GM18508 (cell line): ENCODE results near the gene RSRC1.
"Not testable (repeated sequence)": the region's sequence is repeated elsewhere in the genome, so short reads cannot be mapped to it uniquely, and the experiment has no call there.

Source experiments
- ATAC-seq: cut with Tn5 transposase; IDR thresholded peaks from one replicate; pipeline ENCODE4 v1.9.1; 2021; ENCODE audit warnings: moderate number of reproducible peaks; ENCODE audit not compliant: insufficient read depth, unreplicated experiment

Gene RSRC1

DNA sequence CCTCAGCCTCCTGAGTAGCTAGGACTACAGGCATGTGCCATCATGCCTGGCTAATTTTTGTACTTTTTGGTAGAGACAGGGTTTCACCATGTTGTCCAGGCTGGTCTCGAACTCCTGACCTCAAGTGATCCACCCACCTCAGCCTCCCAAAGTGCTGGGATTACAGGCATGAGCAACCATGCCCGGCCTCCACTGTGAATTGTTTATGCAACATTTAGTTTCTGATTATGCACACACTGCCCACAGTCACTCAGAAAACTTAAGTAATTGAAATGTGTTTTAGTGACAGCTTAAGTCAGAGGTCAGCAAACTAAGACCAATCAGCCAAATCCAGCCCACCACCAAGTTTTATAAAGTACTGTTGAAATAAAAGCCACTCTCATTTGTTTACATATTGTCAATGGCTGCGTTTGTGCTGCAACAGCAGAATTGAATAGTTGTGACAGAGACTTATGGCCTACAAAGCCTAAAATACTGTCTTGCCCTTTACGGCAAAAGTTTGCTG, 385.6 kb downstream of the RSRC1 start:
- ATAC-seq: not testable (repeated sequence)

DNA sequence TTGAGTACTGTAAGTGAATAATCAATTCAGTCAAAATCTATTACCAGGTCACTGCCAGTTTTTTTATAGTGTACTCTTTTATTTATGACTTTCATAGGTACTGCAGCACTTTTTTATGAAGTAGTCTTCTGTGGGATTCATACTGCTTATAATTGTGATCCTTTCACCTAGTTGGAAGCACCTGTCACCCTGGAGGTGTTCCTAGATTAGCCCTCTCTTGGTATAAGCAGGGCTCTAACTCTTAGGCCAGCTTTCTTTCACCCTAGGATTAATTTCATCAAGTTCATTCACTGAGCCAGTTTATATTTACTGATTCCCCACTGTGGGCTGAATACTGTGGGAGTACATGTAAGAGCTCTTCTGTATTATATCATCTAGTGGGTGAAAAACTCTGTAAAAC, 395.2 kb downstream of the RSRC1 start:
- no peak for ATAC-seq

DNA sequence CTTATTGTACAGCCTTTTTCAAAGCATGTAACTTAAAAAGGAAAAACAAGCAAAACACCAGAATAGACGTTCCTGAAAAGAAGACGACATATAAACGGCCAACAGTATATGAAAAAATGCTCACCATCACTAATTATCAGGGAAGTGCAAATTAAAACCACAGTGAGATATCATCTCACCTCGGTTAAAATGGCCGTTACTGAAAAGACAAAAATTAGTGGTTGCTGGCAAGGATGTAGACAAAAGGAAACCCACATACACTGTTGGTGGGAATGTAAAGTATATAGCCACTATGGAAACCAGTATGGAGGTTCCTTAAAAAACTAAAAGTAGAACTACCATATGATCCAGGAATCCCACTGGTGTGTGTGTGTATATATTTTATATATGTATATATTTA, 396.6 kb downstream of the RSRC1 start:
- no peak for ATAC-seq

DNA sequence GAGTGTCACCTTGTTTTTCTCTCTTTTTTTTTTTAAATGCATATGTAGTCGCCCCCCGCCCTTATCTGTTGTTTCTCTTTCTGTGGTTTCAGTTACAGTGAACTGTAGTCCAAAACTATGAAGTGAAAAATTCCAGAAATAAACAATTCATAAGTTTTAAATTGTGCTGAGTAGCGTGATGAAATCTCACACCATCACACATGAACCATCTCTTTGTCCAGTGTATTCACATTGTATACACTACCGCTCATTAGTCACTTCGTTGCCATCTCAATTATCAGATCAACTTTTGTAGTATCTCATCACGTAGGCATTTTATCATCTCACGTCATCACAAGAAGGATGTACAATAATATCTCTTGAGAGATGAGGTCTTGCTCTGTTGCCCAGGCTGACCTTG, 398.6 kb downstream of the RSRC1 start:
- ATAC-seq: no peak

DNA sequence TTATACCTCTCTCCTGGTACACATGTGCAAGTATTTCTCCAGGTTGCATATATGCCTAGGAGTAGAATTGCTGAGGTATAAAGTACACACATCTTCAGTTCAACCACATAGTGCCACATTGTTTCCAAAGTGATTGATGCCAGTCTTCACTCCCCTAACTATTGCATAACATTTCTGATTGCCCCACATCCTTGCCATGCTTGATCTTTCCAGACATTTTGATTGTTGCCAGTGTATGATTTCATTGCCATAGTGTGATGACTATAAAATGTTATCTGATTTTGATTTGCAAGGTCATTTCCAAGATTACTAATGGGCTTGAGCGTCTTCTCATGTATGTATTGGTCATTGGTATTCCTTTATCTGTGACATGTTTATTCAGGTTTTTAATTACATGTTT, 400.0 kb downstream of the RSRC1 start:
- ATAC-seq: no peak

DNA sequence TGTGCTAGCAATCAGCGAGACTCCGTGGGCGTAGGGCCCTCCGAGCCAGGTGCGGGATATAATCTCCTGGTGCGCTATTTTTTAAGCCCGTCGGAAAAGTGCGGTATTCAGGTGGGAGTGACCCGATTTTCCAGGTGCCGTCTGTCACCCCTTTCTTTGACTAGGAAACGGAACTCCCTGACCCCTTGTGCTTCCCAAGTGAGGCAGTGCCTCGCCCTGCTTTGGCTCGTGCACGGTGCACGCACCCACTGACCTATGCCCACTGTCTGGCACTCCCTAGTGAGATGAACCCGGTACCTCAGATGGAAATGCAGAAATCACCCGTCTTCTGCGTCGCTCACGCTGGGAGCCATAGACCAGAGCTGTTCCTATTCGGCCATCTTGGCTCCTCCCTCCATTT, 406.8 kb downstream of the RSRC1 start:
- ATAC-seq: not testable (repeated sequence)

DNA sequence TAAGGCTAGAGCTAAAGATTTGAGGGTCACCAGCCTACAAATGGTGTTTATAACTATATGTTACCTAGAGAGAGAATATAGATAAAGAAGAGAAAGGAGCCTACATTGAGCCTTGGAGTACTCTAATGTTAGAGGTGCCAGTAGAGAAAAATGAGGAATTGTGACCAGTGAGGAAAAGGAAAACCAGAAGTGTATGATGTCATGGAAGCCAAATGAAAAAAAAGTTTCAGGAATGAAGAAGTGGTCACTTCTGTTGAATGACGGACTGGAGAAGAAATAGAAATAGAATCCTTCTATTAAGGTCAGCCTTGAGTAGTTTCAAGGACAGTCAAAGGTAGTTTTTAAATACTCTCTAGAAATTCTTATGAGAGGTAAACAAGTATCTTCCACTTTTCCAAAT, 409.9 kb downstream of the RSRC1 start:
- ATAC-seq: no peak

DNA sequence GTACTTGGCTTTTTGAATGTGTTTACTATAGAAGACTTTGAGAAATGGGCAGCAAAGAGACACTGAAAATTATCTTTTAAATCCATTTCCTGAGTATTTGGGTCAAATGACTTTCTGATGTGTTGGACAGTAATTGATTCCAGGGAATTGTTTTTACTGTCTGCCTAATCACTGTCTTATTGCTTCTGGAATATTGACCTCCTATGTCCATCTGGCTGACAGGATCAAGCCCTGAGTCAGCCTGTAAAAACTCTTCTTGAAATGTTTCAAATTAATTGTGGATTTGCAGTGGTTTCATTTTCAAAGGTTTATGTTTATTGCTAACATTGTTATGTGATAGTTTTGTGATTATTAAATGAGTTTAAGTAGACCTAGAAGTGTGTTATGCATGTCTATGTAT, 410.5 kb downstream of the RSRC1 start:
- no peak for ATAC-seq

DNA sequence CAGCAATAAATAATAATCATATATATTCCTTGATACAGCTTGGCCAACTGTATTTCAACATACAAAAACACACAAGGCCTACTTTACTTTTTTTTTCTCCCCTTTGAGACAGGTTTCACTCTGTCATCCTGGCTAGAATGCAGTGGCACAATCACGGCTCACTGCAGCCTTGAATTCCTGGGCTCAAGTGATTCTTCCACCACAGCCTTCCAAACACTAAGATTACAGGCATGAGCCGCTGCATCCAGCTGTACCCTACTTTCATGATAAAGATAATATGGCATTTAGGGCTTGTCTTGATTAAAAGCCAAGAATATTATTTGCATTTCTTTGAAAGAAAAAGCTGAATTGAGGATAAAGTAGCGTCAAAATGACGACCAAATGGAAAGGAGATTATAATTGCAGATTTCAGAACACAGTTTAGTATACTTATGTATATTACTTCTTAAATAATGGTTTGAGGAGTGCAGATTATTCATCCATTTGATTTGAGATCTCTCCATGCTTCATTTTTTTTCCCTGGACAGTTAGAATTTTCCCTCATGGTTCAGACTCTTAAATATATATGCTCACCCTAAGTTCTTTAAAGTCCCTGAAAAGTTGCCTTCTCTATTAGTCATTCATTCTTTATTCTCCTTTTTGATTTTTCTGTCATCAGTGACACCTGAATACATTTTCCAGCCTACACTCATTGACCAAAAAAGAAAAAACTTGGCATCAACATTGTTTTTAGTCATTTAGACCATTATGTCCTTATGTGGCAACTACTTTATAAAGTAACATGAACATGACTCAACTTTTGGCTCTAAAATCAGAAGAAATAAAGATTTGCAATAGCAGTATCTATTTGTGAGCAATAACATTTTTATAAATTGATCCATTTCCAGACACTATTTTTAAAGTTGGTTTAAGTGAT, 412.6 kb downstream of the RSRC1 start:
- no peak for ATAC-seq

DNA sequence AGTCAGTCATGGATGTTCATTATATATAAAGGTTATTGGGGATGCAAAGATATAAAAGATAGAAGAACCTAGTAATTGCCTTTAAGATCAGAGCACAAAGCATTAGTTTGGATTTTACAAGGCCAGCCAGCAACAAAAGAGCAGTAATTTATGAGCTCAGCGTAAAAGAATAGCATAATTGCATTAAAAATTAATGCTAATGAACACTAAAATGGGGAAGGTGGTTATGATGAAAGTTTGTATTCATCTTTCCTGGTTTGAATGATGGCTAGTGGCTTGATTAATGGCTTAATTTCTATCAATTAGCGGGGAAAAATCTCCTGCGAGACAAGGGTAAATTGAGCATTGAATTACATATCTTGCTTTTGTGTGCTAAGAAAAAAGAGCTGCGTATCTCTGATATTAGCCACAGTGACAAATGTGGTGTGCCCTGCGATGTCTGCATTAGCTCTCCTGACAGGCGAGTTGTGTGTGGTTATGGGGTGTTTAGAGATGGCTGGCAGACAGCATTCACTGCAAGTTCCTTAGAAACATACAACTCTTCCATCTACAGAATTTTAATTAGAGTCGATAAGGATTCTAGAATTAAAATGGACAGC, 418.3 kb downstream of the RSRC1 start:
- no peak for ATAC-seq

DNA sequence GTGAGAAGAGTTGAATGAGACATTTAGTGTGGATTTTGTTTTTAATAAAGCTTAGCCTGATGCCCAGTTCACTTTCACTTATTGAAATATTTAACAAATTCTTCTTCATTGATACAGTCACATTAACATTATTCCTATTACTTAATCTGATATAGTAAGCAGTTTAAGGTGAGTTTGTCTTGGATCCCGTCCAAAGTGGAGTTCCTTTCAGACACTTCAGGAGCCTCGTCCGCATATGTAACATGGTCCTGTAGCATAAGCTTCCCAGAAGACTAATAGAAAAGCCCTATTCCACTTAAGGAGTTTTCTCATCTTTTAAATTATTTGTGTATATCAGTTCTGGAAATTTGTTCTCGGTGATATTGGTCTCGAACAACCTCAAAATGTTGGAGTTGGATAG, 421.4 kb downstream of the RSRC1 start:
- ATAC-seq: no peak

DNA sequence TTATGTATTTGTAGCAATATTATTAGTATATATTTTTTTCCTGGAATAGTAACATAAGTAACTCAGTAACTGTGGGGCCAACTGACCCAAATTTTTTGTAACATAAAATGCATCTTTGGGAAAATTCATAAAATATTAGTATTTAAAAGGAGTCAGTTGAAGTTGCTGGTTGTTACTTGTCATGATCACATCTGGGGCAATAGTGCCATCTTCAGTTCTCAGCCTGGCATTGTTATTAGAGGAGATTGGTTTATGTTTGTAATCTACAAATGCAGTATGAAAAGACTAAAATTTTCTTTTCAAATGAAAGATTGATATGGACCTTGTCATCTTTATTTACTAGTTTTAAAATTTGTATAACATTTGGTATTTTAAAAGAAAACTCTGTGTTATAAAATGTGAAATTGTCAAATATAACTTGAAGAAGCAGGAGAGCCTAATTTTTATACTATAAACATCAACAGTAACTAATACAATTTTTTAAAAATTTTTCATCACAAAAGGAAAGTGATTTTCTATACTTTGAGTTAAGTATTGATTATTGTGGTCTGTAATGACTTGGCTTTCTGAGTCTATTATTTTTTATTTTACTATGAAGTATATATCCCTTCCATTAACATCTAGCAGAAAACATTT, 422.3 kb downstream of the RSRC1 start:
- ATAC-seq: peak; percentile 58

DNA sequence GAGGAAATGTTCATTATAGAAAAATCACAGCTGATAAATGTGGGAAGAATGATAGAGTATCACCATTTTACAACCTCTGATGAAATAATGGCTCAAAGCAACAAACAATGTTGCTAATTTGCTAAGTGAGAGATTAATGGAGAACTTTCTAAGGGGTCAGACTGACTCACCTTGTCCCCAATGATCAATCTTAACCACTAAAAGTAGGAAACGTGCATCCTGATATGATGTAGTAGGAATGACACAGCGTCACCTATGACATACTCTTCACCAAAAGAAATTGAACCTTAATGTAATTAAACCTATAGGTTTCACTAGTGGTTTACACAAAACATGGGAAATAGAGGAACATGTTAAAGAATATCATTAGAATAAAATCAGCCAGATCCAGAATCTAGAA, 426.0 kb downstream of the RSRC1 start:
- no peak for ATAC-seq

DNA sequence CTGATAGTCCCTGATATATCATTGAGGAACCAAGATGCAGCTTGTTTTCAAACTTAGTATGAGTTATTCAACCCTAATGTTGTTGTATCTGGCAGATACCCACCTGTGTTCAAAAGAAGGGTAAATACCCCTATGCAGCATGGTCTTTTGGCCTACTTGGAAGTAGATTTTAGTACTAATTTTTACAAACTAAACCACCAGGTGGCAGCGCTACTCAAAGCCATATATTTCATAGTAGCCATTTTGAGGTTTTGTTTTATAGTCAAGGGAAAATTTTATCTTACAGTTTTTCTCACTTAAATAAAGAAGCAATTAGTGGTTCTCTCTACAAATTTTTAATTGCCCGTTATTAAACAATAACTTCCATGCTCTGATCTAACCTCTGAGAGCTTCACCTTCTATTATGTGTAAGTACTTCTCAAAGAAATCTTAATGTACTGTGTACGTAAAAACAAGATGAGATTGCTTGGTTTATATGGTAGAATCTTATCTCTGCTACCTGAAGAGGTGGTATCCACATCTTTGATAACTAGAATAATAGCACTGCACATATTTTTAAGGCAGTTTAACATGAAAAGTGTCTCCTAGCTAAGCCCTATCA, 429.6 kb downstream of the RSRC1 start:
- no peak for ATAC-seq

DNA sequence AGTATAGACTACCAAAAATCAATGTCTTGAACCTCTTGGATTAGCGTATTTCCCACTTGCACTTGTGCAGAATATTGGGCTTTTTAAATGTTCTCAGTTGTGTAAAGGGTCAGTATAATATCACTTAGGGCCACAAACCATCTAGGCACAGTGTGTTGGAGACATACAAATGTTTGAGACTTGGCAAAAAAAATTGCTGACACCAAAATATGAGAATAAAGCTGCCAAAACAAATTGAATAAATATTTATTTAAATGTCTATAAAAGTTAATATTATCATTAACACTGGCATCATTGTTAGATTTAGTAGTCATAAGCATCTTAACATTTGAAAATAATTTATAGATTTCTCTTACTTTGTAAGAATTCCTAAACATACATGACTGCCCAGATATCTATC, 430.2 kb downstream of the RSRC1 start:
- no peak for ATAC-seq

DNA sequence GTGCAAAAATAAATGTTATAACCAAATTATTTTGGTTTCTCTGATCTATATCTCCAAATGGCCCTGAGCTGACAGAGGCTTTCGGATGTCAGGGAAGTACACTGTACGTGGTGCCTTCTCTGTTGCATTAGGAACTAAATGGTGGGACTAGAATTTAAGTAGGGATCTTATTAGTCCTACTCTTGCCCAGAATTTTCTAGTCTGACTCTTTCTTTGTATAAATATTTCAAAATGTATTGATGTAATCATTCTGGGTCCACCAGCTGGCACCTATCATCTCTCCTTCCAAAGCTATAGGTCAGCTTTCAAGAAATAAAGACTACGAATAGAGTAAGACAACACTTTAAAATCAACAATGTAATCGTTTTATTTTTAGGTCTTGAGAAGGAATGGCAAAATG, 438.8 kb downstream of the RSRC1 start:
- ATAC-seq: no peak

DNA sequence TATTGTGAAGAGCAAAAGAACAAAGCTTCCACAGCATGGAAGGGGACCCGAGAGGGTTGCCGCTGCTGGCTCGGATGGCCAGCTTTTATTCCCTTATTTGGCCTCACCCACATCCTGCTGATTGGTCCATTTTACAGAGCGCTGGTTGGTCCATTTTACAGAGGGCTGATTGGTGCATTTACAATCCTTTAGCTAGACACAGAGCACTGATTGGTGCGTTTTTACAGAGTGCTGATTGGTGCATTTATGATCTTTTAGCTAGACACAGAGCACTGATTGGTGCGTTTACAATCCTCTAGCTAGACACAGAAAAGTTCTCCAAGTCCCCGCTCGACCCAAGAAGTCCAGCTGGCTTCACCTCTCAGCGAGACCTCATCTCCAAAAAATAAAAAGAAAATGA, 440.0 kb downstream of the RSRC1 start:
- not testable (repeated sequence) for ATAC-seq

DNA sequence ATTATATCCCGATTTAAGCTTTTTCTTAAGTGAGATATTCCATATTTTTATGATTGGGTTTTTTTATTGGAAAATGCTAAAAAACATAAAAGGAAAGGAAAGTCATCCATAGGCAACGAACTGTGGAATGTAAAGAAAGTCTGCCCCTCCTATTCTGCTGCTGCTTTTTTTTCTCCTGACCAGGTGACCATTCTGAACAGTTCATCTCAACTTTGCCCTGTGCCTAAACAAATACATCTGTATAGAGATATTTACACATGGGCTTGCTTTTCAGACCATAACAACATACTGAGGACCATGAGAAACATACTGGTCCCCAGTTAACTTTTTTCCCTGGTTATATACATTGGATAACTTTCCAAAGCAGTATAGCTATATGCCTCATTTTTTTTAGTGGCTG, 442.2 kb downstream of the RSRC1 start:
- ATAC-seq: no peak

DNA sequence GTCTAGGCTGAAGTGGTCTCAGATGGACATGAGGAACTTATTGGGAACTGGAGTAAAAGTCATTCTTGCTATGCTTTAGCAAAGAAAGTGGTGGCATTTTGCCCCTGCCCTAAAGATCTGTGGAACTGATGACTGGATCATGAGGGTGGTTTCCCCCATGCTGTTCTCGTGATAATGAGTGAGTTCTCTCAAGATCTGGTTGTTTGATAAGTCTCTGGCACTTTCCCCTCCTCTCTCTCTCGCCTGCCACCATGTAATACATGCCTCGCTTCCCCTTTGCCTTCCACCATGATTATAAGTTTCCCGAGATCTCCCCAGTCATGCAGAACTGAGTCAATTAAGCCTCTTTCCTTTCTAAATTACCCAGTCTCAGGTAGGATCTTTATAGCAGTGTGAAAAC, 449.6 kb downstream of the RSRC1 start:
- no peak for ATAC-seq

DNA sequence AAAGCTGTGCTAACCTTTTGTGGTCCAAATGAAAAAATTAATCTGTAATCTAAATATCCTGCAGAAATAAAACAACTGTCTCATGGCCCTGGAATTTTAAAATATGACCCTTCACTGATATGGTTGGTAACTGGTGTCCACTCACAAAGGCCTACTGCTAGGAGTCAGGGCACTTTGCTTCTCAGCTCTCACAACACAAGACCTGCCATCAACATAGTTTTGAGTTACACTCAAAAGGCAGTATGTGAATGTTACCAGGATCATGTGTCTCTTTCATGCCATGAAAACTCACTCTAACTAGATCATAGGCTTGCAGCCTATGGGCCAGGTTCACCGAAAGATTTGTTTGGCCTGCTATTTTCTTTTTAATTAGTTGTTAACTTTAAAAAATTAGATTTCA, 451.1 kb downstream of the RSRC1 start:
- no peak for ATAC-seq

DNA sequence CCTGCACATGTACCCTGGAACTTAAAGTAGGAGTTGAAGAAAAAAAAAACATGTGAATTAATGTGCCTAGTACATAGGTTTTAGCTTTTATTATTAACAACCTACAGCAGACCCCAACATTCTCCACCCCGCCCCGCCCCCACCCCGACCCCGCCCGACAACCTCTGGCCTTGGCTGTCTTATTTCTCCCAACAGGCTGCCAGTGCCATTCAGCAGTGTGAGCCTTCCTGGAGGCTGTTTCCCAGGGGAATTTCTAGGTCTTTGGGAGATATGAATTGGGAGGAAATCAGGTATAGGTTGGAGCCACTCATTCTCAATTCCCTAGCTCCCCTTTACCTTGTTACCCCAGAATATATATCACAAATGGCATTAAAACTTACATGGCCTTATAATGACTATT, 452.8 kb downstream of the RSRC1 start:
- ATAC-seq: no peak
